ENCODE results near the gene ZNF506. TPM values are rescaled to one million over a fixed set of nuclear protein-coding genes. Genes with fewer than 3 reads are reported as not detected.
"Not testable (repeated sequence)": the region's sequence is repeated elsewhere in the genome, so short reads cannot be mapped to it uniquely, and the experiment has no call there.

Gene ZNF506
- total and polyA plus RNA-seq, 7 donors: 2.4 to 12.5 (median 8.2) TPM

DNA sequence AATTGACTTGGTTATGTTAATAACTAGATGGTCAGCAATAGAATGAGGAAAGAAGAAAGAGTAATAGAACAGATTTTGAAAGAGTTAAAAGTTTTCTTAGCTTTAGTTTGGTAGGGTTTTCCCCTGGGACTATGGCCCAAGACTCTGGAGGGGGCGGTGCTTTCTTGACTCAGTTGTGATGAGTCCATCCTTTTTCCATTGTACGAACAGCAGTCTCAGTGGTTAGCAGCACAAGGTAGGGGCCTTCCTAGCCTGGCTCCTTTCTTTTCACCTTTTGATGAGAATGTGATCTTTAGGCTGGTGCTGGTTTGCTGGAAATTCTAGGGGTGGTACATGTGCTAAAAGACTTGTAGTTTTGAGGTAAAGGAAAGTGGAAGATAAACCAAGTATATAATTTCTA, 38.8 kb downstream of the ZNF506 start:
- H3K9me3 ChIP-seq: no peaks in the 10 kb centered on the region
- intact Hi-C loops (cut with DNase I): no loop called here
- DNase-seq (no peak), ATAC-seq (no peak)
- H3K4me3 ChIP-seq: no peak overlapping the region
- TF ChIP-seq CTCF (IDR thresholded peaks at IDR 0.05): no peak
- no peaks in the 10 kb centered on the region for H3K27me3 ChIP-seq (ENCODE audit: insufficient read depth in 3 of 3, low read length in 2 of 3)
- H3K36me3 ChIP-seq (ENCODE audit: insufficient read depth in 1 of 2, low read depth in 1 of 2): peaks cover 0 to 17% of the 10 kb centered on the region in 2 donors
- no peak overlapping the region for H3K27ac ChIP-seq
- H3K4me1 ChIP-seq: no peaks in the 10 kb centered on the region
- 80 to 86% (median 83%) methylated on average over 2 of the region's 2 CpGs for WGBS, 3 donors

- H3K36me3 ChIP-seq (ENCODE audit: insufficient read depth in 1 of 2, low read depth in 1 of 2); H3K27me3 ChIP-seq (ENCODE audit: insufficient read depth in 3 of 3, low read length in 2 of 3); H3K4me3 ChIP-seq; ATAC-seq; intact Hi-C loops (cut with DNase I); H3K9me3 ChIP-seq; H3K27ac ChIP-seq; H3K4me1 ChIP-seq; DNase-seq: not testable (repeated sequence)
- WGBS, 3 donors: 77 to 87% (median 84%) methylated on average over 6 of the region's 6 CpGs
Observed at GRCh38 chr19:19781791-19782190, 39.8 kb downstream of the ZNF506 start.

- no peak overlapping the region for H3K4me3 ChIP-seq
- no peak overlapping the region for H3K27ac ChIP-seq
- intact Hi-C loops (cut with DNase I): loop anchor here (5.0 kb wide), 3 partner anchors 46 to 116 kb away; partner anchors contain the start of genes ATP13A1 (in 1 of the 2), ZNF101 (in 1 of the 2) and ZNF14 (in 1 of the 2)
- no peaks in the 10 kb centered on the region for H3K27me3 ChIP-seq (ENCODE audit: insufficient read depth in 3 of 3, low read length in 2 of 3)
- ATAC-seq (no peak), DNase-seq (no peak)
- no peaks in the 10 kb centered on the region for H3K9me3 ChIP-seq
- WGBS, 3 donors: 87 to 92% (median 87%) methylated on average over 2 of the region's 2 CpGs
- no peak for TF ChIP-seq CTCF (IDR thresholded peaks at IDR 0.05)
- peaks cover 16% of the 10 kb centered on the region for H3K4me1 ChIP-seq
- no peaks in the 10 kb centered on the region for H3K36me3 ChIP-seq (ENCODE audit: insufficient read depth in 1 of 2, low read depth in 1 of 2)
Observed at GRCh38 chr19:19778666-19779065, 42.9 kb downstream of the ZNF506 start.

GRCh38 chr19:19777692-19778091, 43.9 kb downstream of the ZNF506 start:
- Histone ChIP-seq H3K27me3 (ENCODE audit: insufficient read depth in 3 of 3, low read length in 2 of 3) (no peaks in the 10 kb centered on the region), H3K4me1 (peaks cover 16% of the 10 kb centered on the region), H3K9me3 (no peaks in the 10 kb centered on the region), H3K27ac (no peak overlapping the region), H3K36me3 (ENCODE audit: insufficient read depth in 1 of 2, low read depth in 1 of 2) (no peaks in the 10 kb centered on the region), H3K4me3 (peak overlapping the region; percentile 83)
- TF ChIP-seq CTCF (IDR thresholded peaks at IDR 0.05): no peak
- ATAC-seq: no peak
- DNase-seq: no peak
- 75 to 81% (median 78%) methylated on average over 5 of the region's 5 CpGs for WGBS, 3 donors
- intact Hi-C loops (cut with DNase I): loop anchor here (2.0 to 5.0 kb wide), 4 partner anchors 43 to 115 kb away; partner anchors contain the start of genes ATP13A1 (in 1 of the 2), ZNF101 (in 1 of the 2), ZNF14 (in 1 of the 2) and ZNF506 (in 1 of the 2)

DNA sequence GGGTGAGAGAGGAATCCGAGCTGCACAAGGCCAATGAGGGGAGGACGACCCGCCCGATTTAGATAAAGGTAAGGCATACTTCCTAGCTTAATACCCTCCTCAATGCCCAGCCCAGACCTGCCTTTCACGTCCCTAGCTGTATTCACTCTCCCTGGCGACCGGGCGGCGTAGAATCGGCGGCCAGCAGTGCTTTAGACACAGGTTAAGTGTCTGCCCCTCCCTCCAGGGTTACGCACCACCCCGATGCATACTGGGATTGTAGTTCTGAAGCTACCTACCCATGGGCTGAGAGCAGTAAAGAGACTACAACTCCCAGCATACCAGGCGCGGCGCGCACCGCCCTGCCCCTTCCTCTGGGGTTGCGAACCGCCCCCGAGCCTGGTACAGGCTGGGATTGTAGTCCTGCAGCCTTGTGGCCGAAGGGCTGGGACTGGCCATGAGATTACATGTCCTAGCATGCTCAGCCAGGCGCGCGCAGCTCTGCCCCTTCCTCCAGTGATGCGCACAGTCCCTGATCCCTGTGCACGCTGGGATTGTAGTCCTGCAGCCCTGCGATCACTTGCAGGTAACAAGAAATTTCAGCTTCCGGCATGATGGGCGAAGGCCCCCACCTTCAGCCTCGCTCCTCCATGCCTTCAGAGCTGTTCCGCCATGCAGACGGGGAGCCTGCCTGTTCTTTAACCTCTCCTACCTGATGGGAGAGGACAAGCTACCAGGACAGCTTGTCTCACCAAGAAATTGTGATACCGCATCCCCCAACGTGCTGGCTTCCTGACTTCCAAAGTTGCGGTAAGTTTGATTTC, 45.1 kb downstream of the ZNF506 start:
- Histone ChIP-seq H3K27me3 (ENCODE audit: insufficient read depth in 3 of 3, low read length in 2 of 3) (no peaks in the 10 kb centered on the region), H3K36me3 (ENCODE audit: insufficient read depth in 1 of 2, low read depth in 1 of 2) (no peaks in the 10 kb centered on the region), H3K9me3 (no peaks in the 10 kb centered on the region), H3K4me3 (peak overlapping the region; percentile 83), H3K27ac (peak overlapping the region; percentile 83), H3K4me1 (peaks cover 16% of the 10 kb centered on the region)
- ATAC-seq (peak; percentile 99 to 100 (median 100)), DNase-seq (peak; percentile 96 to 98)
- no peak for TF ChIP-seq CTCF (IDR thresholded peaks at IDR 0.05)
- WGBS, 3 donors: 0% methylated on average over 36 of the region's 36 CpGs
- intact Hi-C loops (cut with DNase I): loop anchor here (2.0 to 5.0 kb wide), 4 partner anchors 44 to 114 kb away; partner anchors contain the start of genes ATP13A1 (in 1 of the 2), ZNF101 (in 1 of the 2), ZNF14 (in 1 of the 2) and ZNF506 (in 1 of the 2)
